ENCODE results near the gene GMEB2.

Gene GMEB2

GRCh38 chr20:63590218-63591146 lies 36.4 kb downstream of the GMEB2 start:
- no peak for DNase-seq (ENCODE audit: low read depth, low spot score)

- no peak for DNase-seq (ENCODE audit: low read depth, low spot score)
These were observed 37.4 kb downstream of the GMEB2 start for GRCh38 chr20:63589261-63590217.

GRCh38 chr20:63588641-63589041 lies 38.3 kb downstream of the GMEB2 start:
- DNase-seq (ENCODE audit: low read depth, low spot score), result no peak

GRCh38 chr20:63587776-63588591 lies 38.9 kb downstream of the GMEB2 start:
- DNase-seq (ENCODE audit: low read depth, low spot score), result no peak

GRCh38 chr20:63587256-63587655 lies 39.6 kb downstream of the GMEB2 start:
- DNase-seq (ENCODE audit: low read depth, low spot score), result no peak

- no peak for DNase-seq (ENCODE audit: low read depth, low spot score)
These were observed 40.1 kb downstream of the GMEB2 start for GRCh38 chr20:63586797-63587196.

- no peak for DNase-seq (ENCODE audit: low read depth, low spot score)
These were observed 41.0 kb downstream of the GMEB2 start for GRCh38 chr20:63585616-63586565.

GRCh38 chr20:63582382-63583063 lies 44.4 kb downstream of the GMEB2 start:
- DNase-seq (ENCODE audit: low read depth, low spot score), result no peak

GRCh38 chr20:63580796-63581461 lies 46.0 kb downstream of the GMEB2 start:
- DNase-seq (ENCODE audit: low read depth, low spot score), result peak; percentile 43

- DNase-seq (ENCODE audit: low read depth, low spot score), result no peak
These were observed 47.7 kb downstream of the GMEB2 start for GRCh38 chr20:63579017-63579694.

GRCh38 chr20:63578224-63579016 lies 48.5 kb downstream of the GMEB2 start:
- no peak for DNase-seq (ENCODE audit: low read depth, low spot score)

GRCh38 chr20:63577317-63577894 lies 49.5 kb downstream of the GMEB2 start:
- no peak for DNase-seq (ENCODE audit: low read depth, low spot score)

GRCh38 chr20:63576311-63576710 lies 50.6 kb downstream of the GMEB2 start:
- DNase-seq (ENCODE audit: low read depth, low spot score), result no peak

GRCh38 chr20:63574829-63575743 lies 51.8 kb downstream of the GMEB2 start:
- DNase-seq (ENCODE audit: low read depth, low spot score), result no peak

GRCh38 chr20:63574156-63574828 lies 52.6 kb downstream of the GMEB2 start, which contains the start of gene HELZ2:
Gene HELZ2 (minus strand): TSS chr20:63574239. CDS start chr20:63572385, 1,854 bp downstream.
- DNase-seq (ENCODE audit: low read depth, low spot score), result no peak
